ENCODE results near the gene ISYNA1.

ISYNA1 gene

DNA sequence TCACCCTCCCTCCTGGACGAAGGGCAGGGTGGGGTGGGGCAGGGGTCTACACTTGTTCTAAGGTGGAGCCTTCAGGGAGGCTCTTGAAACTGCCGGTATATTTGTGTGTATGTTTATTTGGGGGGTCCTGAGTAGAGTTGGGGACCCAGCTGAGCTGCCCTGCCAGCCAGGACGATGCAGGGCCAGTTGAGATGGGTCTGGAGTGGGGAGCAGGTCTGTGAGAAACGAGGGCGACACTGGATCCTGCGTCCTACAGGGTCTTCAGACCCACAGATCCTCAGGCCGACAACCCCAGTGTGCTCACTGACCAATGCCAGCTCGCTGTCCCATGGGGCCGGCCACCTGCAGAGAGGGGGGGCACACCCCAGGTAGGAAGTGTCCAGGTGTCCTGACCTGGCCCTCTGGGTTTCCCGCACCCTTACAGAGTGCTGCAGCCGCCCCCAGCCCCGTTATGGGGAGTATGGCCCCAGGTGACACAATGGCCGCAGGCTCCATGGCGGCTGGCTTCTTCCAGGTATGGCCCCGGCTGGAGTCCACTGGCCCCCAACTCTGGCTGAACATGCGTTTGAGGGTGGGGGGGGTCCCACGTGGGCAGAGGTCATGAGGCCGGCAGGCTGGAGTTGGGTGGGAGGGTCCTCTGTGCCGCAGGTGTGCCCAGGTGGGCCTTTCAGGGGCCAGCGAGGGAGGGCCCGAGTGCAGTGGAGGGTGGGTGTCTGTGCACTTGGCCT lies 7.4 kb downstream of the ISYNA1 start:
- no peak for DNase-seq

DNA sequence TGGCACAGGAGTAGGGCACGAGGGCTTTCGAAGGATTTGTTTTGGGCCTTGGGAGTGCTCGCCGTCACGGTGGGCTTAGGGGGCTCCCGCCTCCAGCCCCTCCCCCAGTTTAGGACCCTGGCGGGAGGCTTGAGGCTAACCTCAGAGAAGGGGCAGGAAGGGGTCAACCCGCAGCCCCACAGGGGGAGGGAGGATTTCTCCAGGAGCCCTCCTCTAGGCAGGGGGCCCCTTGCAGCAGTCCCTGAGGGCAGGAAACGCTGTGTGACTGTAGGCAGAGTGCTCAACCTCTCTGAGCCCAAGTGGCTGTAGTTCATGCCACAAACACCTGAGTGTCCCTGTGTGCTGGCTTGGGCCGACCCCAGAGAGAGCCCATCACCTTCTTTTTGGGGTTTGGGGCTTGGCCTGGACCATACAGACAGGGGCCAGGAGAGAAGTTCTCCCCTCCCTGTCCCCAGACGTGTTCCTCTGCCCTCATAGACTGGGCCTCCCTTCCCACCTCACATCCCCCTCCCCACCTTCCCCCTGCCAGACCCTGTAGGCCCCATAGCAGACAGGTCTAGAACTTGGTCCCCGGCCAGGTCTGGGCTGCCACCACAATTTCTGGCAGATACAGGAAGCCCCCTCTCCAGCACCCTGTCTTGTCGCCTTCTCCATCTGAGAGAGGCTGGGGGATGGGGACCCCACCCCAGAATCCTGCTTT lies 8.1 kb downstream of the ISYNA1 start:
- no peak for DNase-seq

DNA sequence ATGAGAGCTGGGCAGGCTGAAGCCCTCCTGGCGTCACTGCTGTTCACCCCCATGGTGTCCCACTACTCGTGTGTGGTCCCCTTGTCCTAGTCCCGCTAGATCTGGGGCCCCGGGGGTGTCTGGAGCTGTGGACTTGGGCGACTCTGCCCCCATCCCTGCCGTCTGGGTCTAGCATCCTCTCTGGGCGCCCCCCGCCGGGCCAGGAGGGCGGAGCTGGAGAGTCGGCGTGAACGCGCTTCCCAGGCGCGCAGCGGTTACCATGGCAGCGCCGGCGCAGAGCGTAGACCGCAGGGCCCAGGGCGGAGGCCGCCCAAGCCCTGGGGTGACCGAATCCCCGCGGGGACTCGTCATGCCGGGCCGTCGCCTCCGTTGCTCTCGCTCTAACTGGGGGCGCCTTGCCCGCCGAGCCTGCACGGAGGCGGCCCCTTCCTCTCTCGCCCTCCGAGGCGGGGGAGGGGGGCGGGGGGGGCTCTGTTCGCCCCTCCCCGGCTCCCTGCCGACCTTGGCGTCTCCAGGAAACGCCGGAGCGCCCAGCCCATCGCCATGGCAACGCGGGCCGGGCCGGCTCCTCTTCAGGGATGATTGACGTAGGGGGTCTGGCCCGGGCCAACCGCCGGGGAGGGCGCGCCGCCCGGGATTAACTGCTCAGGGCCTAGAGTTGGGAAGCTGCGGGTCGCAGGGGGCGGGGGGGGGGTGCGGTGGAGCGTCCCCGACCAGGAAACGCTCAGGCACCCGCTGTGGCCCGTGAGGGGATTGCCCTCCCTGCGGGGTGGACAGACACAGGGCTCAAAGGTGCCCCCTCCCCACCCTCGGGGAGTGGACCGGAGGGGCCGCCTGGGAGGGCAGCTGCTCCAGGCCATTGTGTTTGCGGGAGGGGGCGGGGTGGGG lies 8.9 kb downstream of the ISYNA1 start:
- DNase-seq, result no peak

DNA sequence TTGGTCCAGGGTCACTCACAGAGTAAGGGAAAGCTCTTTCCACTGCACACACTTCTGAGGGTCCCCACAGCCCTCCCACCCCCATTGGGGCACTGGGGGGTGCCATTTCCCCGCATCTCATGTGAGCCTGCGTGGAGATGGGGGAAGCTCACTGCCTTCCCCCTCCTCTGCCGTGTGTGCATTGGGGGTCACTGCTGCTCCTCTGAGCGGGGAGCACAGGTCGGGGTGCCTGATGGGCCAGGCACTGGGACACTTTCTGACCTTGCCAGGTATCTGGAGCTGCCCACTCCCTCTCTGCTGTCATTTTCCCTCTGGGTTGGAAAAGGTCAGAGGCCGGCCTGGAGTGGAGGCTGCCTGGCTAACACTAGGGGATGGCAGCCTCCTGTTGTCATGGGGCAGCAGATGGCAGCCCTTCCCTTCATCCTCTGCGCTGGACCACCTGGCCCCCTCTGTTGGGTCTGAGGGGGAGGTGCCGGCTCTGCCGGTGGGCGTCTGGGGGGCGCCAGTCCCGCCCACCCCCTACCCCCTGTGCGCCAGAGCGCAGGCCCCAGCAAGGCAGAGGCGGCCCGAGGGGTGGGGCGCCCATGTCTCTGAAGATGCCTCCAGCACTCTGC lies 9.7 kb downstream of the ISYNA1 start:
- no peak for DNase-seq

DNA sequence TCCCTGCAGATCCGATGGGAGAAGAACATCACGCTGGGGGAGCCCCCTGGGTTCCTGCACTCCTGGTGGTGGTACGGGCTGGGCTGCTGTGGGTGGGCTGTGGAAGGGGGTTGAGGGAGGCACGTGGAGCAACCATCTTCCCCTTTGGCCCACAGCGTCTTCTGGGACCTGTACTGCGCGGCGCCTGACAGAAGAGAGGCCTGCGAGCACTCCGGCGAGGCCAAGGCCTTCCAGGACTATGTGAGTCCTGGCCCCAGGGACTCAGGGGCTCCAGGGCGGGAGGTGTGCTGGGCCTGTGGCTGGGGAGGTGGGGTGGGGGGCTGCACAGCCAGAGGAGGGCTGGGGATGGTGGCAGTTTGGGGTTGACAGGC lies 10.2 kb downstream of the ISYNA1 start:
- DNase-seq, result no peak

DNA sequence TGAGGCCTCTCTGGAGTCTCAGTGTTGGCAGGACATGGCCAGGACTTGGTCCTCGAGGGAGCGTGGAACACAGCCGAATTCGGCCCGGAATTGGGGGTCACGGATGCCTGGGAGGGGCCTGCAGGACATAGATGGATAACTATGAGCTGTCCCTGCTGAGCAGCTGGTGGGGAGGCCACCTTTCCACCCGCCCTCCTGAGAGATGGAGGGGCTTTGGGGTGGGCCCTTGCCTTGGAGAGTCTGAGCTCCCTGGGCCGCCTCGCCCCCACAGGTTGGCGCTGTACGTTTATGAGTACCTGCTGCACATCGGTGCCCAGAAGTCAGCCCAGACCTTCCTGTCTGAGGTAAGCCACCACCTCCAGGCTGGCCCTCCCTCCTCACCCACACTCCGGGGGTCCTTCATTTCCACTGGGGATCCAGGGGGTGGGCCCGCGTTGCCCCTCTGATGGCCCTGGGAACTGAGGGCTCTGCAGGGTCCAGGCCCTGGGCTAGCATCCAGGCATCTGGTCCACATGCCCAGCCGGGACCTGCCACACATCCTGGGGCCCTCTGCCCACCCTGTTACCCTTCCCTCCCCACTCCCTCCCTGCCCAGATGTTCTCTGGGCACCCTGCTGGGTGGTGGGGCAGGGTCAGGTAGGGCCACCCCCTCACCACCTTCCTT lies 10.7 kb downstream of the ISYNA1 start:
- DNase-seq, result no peak

DNA sequence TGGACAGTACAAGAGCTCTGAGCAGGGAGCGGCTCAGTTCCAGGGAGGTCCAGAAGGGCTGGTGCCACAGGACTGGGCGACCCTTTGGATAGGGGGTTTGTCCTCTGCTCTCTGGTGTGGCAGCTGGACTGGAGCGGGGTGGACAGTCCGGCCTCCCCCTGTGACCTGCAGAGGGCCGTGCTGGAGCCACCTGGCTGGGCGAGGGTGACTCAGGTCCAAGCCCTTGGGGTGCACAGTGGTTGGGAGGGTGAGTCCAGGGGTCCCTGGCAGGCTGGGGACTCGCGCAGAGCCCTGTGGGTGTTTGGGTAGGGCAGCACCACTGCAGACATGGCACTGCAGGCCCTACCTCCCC lies 11.5 kb downstream of the ISYNA1 start:
- DNase-seq, result no peak

DNA sequence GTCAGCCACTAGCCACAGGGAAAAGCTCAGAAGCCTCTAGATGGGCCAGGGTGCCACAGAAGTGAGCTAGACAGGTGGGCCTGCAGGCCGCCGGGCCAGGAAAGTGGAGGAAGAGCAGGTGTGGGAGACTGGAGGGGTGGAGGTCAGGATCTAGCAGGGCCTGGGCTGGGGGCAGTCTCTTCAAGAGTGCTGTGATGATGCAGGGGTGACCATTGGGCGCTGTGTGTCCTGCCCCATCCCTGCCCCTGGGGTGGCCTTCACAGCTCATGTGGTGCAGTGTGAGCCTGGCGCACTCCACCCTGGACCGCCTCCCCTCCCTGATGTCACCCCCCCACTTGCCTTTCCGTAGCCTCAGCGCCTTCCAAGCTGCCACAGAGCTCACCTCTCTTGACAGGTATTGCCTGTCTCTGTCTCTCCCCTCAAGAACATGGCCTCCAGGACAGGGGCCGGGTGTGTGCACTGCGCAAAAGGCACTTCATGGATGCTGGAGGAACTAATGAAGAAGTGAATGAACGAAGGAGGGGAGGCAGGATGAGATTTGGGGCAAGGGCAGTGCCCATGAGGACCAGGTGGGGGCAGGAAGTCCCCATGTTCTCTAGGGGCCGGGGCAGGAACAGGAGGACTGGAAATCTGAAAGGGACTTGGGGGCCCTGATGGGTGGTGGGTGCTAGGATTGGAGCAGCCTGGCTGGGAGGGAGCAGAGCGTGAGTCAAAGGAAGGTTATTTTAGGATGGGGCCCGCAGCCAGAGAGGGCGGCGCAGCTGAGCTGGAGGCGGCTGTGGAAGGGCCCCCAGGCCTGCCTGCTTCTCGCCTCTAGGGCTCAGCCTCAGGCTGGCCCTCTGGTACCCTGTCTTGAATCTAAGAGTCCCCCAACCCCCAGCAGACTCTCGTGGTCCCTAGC lies 12.2 kb downstream of the ISYNA1 start:
- no peak for DNase-seq

DNA sequence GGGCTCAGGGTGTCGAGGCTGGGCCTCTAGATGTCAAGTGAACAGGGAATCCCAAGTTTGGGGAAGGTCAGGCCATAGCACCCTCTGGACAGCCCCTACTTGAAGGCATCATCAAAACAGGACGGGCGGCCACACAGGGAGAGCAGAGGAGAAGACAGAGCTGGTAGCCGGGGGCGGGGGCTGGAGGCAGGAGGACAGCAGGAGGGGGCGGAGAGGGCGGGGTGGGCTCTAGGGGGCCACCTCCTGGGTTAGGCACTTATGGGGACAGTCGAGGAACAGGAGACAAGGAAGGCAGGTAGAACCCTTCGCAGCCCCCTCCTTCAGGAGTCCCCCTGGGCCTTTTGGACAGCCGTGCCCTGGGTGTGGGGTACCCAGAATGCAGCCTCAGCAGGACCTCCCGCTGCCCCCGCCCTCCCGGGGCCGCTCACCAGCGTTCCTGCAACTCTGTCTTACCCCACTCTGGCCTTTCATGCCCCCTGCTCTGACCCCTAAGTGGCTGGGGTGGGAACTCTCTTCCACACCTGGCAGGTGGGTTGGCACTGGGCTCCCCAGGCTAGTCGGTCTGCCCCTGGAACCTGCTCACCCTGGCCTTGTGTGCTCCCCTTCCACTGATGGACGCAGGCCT lies 12.9 kb downstream of the ISYNA1 start:
- no peak for DNase-seq

DNA sequence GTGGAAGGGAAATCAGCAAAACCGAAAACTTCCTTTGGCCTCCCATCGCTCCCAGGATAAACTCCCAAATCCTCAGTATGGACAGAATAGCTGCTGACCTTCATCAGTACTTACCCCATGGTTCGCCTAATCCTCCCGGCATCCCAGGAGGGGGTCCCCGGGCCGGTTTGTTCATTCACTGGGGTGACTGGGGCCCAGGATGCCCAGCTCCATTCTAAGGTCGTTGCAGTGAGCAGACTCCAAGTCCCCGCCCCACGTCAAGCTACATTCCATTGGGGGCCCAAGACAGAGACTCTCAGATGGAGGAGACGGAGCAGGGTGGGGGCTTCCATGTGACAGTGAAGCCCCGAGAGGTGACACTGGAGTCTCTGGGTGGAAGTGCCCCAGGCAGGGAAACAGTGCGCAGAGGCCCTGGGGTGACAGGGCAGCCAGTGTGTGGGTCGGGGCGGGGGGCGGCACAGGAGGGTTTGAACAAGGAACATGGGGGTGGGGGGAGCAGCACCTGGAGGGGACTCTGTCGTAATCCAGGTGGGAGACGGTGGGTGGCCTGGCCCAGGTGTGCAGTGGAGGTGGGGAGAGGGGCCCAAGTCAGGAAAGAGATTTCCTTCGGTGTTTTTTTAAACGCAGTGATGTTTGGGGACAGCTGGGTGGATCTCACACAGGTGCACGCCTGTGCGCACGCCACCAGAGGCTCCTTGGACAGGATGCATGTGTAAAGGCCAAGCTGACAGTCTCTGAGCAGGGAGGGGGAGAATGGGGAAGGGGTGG lies 13.6 kb downstream of the ISYNA1 start:
- no peak for DNase-seq

DNA sequence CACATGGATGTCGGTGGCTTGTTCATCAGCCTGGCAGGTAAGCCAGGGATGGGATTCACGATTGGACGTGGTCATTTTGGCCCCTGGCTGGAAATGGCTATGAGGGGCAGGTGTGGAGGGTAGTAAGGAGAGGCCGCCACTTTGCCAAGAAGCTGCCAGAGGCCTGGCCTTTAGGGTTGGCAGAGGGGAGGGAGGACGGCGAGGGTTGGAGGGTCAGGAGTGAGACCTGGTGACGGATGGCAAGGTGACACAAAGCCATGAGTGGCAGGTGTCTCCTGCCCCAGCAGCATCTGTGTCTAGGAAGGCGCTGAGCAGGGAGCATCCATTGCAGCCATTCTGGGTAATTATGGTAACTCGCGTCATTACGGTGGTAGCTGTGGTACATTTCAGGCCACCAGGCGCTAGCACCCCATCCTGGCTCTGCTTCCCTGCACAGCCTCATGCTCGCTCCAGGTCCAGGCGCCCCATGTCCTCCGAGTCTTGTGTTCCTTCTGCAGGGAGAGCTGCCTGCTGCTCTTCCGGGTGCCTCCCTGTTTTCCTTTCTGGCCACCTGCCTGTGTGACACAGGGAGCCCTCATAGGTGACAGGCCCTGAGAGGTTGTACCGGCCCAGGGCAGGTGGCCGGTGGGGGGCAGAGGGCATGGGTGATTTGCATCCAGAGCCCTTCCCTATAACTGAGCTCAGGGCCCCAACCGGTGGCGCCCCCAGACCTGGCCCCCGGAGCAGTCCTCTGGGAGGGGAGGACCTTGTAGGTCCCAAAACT lies 14.5 kb downstream of the ISYNA1 start:
- DNase-seq, result no peak

DNA sequence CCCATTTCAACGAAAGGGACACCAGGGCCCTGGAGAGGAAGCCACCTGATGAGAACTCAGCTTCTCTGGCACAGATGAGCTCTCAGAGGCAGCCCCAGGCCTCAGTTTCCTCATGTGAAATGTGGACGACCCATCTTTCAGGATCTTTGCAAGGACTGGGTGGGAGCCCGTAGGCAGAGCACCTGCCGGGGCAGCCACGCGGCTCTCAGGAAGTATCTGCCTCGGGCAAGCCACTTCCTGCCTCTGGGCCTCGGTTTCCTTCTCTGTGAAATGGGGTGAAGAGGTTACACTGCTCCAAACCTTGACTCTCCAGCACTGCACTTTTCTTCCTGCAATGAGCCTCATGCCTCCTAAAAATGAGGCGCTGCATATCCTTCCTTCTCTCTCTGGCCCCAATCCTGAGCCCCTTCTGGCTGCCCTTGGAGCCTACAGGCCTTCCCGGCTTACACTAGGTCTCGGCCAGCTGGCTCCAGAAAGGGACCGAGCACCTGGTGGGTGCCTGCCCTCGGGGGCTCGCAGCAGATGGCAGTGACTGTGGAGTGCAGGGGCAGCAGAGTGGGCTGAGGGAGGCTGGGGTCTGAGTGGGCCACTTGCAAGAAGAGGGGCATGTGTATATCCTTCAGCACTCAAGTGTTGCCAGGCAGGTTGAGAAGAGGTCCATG lies 15.3 kb downstream of the ISYNA1 start:
- no peak for DNase-seq

DNA sequence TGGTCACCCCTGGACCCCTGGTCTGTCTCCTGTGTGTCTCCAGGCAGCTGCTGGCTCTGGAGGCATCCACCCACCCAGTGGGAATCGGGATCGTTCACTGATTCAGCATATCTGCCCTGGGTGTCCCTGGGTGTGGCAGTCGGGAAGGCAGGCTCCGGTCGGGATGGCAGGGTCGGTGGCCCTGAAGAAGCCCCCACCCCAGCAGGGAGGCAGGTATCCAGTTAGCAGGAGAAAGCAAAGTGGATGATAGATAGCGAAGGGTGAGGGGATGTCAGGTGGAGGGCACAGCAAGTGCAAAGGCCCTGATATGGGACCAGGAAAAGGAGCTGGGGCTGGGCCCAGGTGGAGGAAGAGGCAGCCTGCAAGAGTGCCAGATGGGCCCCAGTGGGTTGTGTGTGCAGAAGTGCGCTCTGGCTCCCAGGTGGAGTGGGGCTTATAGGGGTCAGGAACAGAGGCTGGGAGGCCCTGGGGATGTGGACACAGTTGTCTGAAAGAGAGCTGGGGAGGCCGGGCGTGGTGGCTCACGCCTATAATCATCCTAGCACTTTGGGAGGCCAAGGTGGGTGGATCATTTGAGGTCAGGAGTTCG lies 16.5 kb downstream of the ISYNA1 start:
- DNase-seq, result no peak

DNA sequence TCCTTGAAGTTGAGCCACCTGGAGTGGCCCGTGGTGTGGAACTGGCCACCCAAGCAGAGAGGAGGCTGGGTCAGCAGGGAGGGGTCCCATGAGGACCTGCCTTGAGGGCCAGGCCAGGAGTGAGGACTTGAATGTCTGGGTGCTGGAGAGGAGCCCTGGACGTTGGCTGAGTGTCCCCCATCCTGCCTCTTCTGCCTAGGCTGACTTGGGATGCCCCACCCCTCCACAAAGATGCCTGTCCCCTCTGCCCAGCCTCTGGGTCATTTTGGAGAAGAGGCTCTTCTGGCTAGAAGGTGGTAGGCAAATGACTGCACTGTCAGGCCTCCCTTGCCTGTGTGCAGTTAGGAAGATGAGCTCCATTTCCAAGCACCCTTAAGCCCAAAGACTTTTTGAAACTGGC lies 17.0 kb downstream of the ISYNA1 start:
- DNase-seq, result no peak

DNA sequence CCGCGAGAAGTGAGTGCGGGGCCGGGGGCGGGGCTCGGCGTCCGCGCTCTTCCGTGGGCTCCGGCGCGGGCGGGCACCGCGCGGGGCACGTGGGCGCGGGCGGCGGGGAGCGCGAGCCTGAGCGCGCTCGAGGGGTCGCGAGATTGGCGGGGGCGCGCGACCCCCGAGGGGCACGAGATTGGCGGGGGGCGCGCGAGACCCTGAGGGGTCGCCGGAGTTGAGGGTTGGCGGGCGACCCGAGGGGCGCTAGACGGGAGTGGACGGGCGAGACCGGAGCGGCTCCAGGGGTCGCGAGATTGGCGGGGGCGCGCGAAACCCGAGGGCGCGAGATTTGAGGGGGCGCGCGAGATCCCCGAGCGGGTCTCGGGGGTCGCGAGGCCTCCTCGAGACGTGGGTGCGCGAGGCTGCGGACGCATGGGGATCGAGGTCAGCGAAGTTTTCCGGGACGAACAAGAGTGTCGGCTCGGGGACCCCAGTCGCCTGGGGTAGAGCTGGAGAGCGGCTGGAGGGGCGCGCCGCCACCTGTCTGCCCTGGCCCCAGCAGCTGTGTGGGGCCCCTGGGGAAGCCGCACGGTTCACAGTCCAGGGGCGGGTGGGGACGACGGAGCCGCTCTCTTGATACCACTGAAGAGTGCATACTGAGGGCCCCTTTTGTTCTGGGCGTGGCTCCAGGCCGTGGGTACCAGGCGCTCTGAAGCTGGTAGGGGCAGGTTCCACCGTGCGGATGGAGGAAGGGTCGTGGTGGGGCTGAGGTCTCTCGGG lies 18.1 kb downstream of the ISYNA1 start:
- peak in 1 of 2 experiments; percentile 46 for DNase-seq

DNA sequence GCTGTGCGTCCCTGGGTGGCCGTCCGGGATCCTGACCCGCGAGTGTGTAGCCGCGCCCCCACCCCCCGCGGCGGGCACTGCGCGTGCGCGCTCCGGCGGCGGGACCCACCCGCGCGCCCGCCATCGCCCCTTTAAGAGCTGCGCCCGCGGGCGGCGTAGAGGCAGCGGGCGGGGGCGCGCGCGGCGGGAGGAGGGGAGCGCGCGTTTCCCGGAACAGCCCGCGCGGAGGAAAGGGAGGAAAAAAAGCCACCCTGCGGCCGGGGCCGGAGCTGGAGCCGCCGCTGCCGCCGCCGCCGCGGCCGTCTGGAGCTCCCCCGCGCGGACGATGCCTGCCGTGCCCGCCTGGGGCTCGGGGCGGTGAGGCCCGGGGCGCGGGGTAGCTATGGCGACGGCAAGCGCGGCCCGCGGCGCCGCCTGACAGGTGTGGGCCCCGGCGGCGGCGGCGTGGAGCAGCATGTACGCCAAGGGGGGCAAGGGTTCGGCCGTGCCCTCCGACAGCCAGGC lies 18.7 kb downstream of the ISYNA1 start, which contains the start of gene SSBP4:
Gene SSBP4, plus strand, starts transcription at position 204 of the 504 bp plus-strand sequence. Its CDS starts 251 bp downstream, at position 455.
- DNase-seq, result peak; percentile 36 to 87

DNA sequence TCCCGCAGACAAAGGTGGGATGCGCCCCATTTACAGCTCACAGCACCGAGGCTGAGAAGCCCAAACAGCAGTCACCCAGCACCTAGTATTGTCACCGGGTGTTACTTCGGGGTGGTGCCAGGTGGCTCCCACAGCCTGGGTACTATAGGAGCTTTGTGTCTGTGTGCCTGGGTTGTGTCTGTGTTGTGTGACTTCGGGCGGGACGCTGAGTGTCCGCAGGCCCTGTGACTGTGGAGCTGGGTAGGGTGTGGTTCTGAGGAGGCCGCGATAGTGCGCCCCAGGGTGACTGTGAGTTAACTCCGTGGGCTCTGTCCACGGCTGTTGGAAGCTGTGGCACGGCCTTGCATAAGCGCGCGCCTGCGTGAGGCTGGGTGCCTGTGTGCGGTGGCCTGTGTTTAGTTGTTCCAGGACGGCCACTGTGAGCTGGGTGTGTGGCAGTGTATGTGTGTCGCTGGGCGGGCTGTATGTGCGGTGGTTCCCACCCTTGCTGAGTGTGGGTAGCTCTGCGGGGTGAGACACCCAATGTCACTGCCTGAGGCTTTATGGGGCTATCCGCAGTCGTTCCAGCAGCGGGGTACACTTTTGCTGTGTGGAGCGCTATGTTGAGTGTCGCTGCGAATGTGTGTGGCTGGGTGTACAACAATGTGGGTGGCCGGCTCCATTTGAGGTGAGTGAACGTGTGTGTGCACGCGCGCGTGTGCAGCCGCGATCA lies 19.3 kb downstream of the ISYNA1 start:
- no peak for DNase-seq
